ENCODE results near the gene NTRK3. TPM values are rescaled to one million over a fixed set of nuclear protein-coding genes. Genes with fewer than 3 reads are reported as not detected.

The NTRK3 gene
- total and polyA plus RNA-seq, 4 donors, result 0.21 to 2.9 (median 0.32) TPM

DNA sequence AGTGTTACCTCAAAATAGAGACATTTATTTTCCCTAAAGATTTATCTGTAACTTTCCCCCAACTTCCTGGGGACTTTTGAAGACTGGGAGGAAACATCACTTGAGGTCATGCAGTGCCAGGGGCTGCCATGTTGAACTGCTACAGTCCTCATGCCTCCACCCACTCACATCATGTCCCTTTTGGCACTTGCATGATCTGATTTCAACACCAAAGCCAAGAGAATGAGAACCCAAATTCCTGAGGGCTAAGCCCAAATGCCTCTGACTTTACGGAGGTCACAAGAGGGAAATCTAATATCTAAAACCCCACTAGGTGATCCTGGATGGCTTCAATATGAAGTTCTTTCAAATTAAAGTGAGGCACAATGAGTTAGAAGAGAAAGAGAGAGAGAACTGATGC, 213.1 kb downstream of the NTRK3 start:
- H3K27me3 ChIP-seq (ENCODE audit: control insufficient read depth in 4 of 4, insufficient read depth in 4 of 4, low read length in 3 of 4), result peaks cover 0 to 2% (median 0%) of the 10 kb centered on the region in 4 donors
- H3K36me3 ChIP-seq (ENCODE audit: control insufficient read depth in 4 of 4, insufficient read depth in 3 of 4, low read depth in 1 of 4, low read length in 3 of 4), result no peaks in the 10 kb centered on the region
- no peak for TF ChIP-seq FOXA1 (IDR thresholded peaks at IDR 0.05)
- TF ChIP-seq FOXA2 (IDR thresholded peaks at IDR 0.05), result no peak
- no peak for TF ChIP-seq TAF1 (conservative IDR thresholded peaks at IDR 0.05)
- no peak for TF ChIP-seq ZBTB33 (IDR thresholded peaks at IDR 0.05)
- H3K4me3 ChIP-seq (ENCODE audit: low read depth in 1 of 3, low read length in 3 of 3), result no peak overlapping the region
- no peaks in the 10 kb centered on the region for H3K4me1 ChIP-seq (ENCODE audit: control insufficient read depth in 4 of 4, insufficient read depth in 4 of 4, low read length in 3 of 4)
- H3K27ac ChIP-seq (ENCODE audit: low read depth in 1 of 2, low read length in 2 of 2), result no peak overlapping the region
- 73% methylated on average over 1 of the region's 1 CpG for WGBS
- H3K9ac ChIP-seq (ENCODE audit: low read depth in 1 of 2, low read length in 2 of 2), result no peak overlapping the region
- no peak for DNase-seq (ENCODE audit: low spot score)
- no peaks in the 10 kb centered on the region for H3K9me3 ChIP-seq (ENCODE audit: control insufficient read depth in 4 of 4, low read length in 3 of 4)

DNA sequence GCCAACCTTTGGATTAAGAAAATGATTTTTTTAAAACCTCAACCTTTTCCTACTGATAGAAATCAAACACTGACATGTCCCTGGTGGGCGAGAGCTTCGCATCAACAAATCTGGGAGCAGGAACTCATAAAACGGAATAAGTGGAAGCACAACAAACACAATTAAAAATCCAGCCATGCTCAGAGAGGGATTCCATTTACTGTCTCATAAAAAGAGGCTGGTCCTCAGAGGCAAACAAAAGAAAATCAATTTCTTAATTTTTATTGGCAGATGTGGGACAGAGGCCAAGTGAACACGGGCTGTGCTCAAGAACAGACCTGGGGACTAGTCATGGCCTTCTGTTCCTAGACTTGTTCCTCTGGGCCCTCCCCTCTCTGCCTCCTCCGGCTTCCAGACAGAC, 214.5 kb downstream of the NTRK3 start:
- WGBS, result 74% methylated on average over 5 of the region's 5 CpGs

DNA sequence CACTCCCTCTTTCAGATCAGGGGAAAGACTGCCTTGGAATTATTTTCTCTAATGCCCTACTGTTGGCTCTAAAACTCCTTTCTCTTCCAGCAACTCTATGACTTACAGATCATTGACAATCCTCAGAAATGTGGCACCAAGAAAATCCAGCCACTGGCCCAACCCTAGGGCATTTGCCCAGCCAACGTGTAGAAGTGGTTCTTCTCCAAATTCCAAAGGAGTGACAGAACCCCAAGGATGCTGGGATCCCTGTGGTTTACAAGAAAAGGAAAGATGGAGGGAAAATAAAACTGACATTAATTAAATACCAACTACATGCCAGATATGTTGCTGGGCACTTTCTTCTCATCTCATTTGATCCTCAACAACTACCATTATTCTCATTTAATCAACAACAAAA, 216.0 kb downstream of the NTRK3 start:
- no peak for TF ChIP-seq GABPA (IDR thresholded peaks at IDR 0.05 in 1 of 2, conservative IDR thresholded peaks at IDR 0.05 in 1 of 2)
- no peak for TF ChIP-seq RAD21 (IDR thresholded peaks at IDR 0.05)
- TF ChIP-seq EGR1 (IDR thresholded peaks at IDR 0.05; ENCODE audit: low read depth in 2 of 2), result no peak
- DNase-seq (ENCODE audit: low spot score), result no peak
- Histone ChIP-seq H3K9ac (ENCODE audit: low read depth in 1 of 2, low read length in 2 of 2) (no peak overlapping the region), H3K27me3 (ENCODE audit: control insufficient read depth in 4 of 4, insufficient read depth in 4 of 4, low read length in 3 of 4) (peaks cover 0 to 7% (median 0%) of the 10 kb centered on the region in 4 donors), H3K36me3 (ENCODE audit: control insufficient read depth in 4 of 4, insufficient read depth in 3 of 4, low read depth in 1 of 4, low read length in 3 of 4) (no peaks in the 10 kb centered on the region), H3K4me3 (ENCODE audit: low read depth in 1 of 3, low read length in 3 of 3) (no peak overlapping the region), H3K9me3 (ENCODE audit: control insufficient read depth in 4 of 4, low read length in 3 of 4) (no peaks in the 10 kb centered on the region), H3K4me1 (ENCODE audit: control insufficient read depth in 4 of 4, insufficient read depth in 4 of 4, low read length in 3 of 4) (no peaks in the 10 kb centered on the region), H3K27ac (ENCODE audit: low read depth in 1 of 2, low read length in 2 of 2) (no peak overlapping the region)
- WGBS, result 45% methylated on average over 1 of the region's 1 CpG

More for the DNA sequence above, 214.5 kb downstream of the NTRK3 start:
- Histone ChIP-seq H3K27me3 (ENCODE audit: control insufficient read depth in 4 of 4, insufficient read depth in 4 of 4, low read length in 3 of 4) (peaks cover 0 to 2% (median 0%) of the 10 kb centered on the region in 4 donors), H3K4me1 (ENCODE audit: control insufficient read depth in 4 of 4, insufficient read depth in 4 of 4, low read length in 3 of 4) (no peaks in the 10 kb centered on the region), H3K27ac (ENCODE audit: low read depth in 1 of 2, low read length in 2 of 2) (no peak overlapping the region), H3K4me3 (ENCODE audit: low read depth in 1 of 3, low read length in 3 of 3) (no peak overlapping the region), H3K9ac (ENCODE audit: low read depth in 1 of 2, low read length in 2 of 2) (no peak overlapping the region), H3K36me3 (ENCODE audit: control insufficient read depth in 4 of 4, insufficient read depth in 3 of 4, low read depth in 1 of 4, low read length in 3 of 4) (no peaks in the 10 kb centered on the region), H3K9me3 (ENCODE audit: control insufficient read depth in 4 of 4, low read length in 3 of 4) (no peaks in the 10 kb centered on the region)
- no peak for DNase-seq (ENCODE audit: low spot score)
- no peak for TF ChIP-seq SP1 (IDR thresholded peaks at IDR 0.05)
- TF ChIP-seq FOXA1 (IDR thresholded peaks at IDR 0.05), result no peak

GRCh38 chr15:88038261-88038660, 218.3 kb downstream of the NTRK3 start:
- Histone ChIP-seq H3K9me3 (ENCODE audit: control insufficient read depth in 4 of 4, low read length in 3 of 4) (no peaks in the 10 kb centered on the region), H3K9ac (ENCODE audit: low read depth in 1 of 2, low read length in 2 of 2) (no peak overlapping the region), H3K36me3 (ENCODE audit: control insufficient read depth in 4 of 4, insufficient read depth in 3 of 4, low read depth in 1 of 4, low read length in 3 of 4) (no peaks in the 10 kb centered on the region), H3K27ac (ENCODE audit: low read depth in 1 of 2, low read length in 2 of 2) (no peak overlapping the region), H3K4me1 (ENCODE audit: control insufficient read depth in 4 of 4, insufficient read depth in 4 of 4, low read length in 3 of 4) (no peaks in the 10 kb centered on the region), H3K4me3 (ENCODE audit: low read depth in 1 of 3, low read length in 3 of 3) (no peak overlapping the region), H3K27me3 (ENCODE audit: control insufficient read depth in 4 of 4, insufficient read depth in 4 of 4, low read length in 3 of 4) (peaks cover 0 to 11% (median 0%) of the 10 kb centered on the region in 4 donors)
- 75% methylated on average over 4 of the region's 4 CpGs for WGBS
- TF ChIP-seq REST (IDR thresholded peaks at IDR 0.05), result no peak
- no peak for TF ChIP-seq FOXA1 (IDR thresholded peaks at IDR 0.05)
- TF ChIP-seq JUND (IDR thresholded peaks at IDR 0.05), result no peak
- TF ChIP-seq HNF4A (conservative IDR thresholded peaks at IDR 0.05), result no peak
- TF ChIP-seq ZBTB33 (IDR thresholded peaks at IDR 0.05), result no peak
- TF ChIP-seq NR2F2 (IDR thresholded peaks at IDR 0.05), result no peak
- no peak for DNase-seq (ENCODE audit: low spot score)
